Fibroblast of mammary gland (primary cell): ENCODE data around the gene KCTD10.
"Not testable (repeated sequence)": the region's sequence is repeated elsewhere in the genome, so short reads cannot be mapped to it uniquely, and the experiment has no call there.

Experiments
- DNase-seq: peaks from one replicate; pipeline ENCODE4 v3.0.0-alpha.2; 2010; ENCODE audit warnings: low read depth
- H3K4me3 ChIP-seq: 2 replicates; pipeline ENCODE4 v1.5.1; 2011; ENCODE audit warnings: low read depth, mild to moderate bottlenecking, low read length, moderate library complexity; ENCODE audit not compliant: control insufficient read depth
- TF ChIP-seq, protein P1 (sequence below): conservative IDR thresholded peaks from 2 replicates; pipeline ENCODE4 v1.5.1; 2011; ENCODE audit warnings: low read depth, low read length, inconsistent platforms; ENCODE audit not compliant: control insufficient read depth, insufficient read depth

KCTD10 gene

DNA sequence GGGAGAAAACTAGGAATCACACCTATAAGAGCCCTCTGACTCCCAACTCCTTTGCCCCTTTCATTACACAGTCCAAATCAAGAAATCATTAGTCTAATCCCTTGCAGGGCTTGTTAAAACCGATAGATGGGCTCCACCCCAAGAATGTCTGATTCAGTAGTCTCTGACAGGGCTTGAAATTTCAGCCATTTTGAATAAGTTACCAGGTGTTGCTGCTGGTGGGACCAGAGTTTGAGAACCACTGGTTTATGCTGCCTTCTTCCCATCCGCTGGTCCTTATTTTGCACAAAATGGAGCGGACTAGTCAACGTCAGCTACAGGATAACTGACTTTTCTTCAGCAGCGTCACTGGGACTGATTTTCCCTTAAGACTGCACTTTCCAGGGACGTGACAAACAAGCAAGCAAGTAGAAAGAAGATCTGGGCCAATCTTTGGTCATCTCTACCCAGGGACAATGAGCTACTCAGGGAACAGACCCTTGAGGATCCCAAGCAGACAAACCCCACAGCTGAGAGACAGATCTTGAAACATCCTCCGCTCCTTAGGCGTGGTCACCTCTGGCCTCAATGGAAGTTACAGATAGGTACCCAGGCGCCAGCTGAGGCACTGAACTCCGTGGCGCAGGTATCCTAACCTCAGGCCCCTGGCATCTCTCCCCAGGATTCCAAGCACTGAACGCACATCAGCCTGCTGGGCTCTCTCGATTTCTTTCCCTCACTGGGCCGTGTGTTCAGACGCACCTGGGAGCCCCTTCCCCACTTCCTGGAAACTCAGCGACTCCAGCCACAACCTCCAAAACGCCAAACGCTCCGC lies 900 bp downstream of the KCTD10 start:
- DNase-seq, result peak; percentile 39
- TF ChIP-seq, protein P1, sequence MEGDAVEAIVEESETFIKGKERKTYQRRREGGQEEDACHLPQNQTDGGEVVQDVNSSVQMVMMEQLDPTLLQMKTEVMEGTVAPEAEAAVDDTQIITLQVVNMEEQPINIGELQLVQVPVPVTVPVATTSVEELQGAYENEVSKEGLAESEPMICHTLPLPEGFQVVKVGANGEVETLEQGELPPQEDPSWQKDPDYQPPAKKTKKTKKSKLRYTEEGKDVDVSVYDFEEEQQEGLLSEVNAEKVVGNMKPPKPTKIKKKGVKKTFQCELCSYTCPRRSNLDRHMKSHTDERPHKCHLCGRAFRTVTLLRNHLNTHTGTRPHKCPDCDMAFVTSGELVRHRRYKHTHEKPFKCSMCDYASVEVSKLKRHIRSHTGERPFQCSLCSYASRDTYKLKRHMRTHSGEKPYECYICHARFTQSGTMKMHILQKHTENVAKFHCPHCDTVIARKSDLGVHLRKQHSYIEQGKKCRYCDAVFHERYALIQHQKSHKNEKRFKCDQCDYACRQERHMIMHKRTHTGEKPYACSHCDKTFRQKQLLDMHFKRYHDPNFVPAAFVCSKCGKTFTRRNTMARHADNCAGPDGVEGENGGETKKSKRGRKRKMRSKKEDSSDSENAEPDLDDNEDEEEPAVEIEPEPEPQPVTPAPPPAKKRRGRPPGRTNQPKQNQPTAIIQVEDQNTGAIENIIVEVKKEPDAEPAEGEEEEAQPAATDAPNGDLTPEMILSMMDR, result no peak
- H3K4me3 ChIP-seq, result peak overlapping the region; percentile 100

DNA sequence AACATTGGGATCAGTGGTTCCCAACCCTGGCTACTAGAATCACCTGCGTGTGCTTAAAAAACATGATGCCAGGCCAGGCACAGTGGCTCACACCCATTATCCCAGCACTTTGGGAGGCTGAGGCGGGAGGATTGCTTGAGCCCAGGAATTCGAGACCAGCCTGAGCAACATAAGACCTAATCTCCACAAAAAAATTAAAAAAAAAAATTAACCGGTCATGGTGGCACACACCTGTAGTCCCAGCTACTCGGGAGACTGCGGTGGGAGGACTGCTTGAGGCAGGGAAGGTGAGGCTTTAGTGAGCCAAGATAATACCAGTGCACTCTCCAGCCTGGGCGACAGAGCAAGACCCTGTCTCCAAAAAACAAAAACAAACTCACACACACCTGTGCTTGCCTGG lies 2.0 kb downstream of the KCTD10 start:
- TF ChIP-seq, protein P1, result no peak
- no peak for DNase-seq
- H3K4me3 ChIP-seq, result peak overlapping the region; percentile 100

DNA sequence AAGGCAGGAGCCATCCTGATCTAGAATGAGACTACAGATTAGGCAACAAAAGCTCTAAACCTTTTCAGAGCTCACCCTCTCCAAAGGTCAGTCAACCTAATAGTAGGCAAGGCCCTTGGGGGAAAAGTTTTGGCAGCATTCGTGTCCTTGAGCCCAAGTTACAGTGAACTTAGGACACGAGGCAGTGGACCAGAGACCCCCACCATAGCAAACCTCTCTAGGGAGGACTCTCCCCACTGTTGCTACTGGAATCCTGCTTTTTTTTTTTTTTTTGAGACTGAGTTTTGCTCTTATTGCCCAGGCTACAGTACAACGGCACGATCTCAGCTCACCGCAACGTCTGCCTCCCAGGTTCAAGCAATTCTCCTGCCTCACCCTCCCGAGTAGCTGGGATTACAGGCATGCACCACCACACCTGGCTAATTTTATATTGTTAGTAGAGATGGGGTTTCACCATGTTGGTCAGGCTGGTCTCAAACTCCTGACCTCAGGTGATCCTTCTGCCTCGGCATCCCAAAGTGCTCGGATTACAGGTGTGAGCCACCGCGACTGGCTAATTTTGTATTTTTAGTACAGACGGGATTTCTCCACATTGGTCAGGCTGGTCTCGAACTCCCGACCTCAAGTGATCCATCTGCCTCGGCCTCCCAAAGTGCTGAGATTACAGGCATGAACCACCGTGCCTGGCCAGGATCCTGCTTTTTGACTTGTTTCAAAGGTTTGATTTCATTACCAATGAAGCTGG lies 3.4 kb downstream of the KCTD10 start:
- DNase-seq, H3K4me3 ChIP-seq: not testable (repeated sequence)

DNA sequence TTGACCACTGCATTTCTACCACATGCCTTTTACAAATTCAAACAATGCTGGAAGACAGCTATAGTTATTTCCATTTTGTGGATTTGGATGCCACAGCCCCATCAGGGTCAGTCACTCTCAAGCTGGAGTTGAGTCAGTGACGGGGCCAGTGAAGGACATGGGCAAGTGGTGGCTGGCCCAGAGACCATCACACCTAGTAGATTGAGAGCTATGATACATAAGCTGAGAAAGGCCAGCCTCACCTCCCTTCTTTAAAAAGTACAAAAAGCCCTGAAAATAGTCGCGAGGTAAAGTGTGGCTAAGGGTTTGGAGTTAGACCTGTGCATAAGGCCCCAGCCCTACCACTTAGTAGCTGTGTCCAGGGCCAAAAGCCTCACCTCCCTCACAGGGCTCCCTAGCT lies 4.1 kb downstream of the KCTD10 start:
- no peak for DNase-seq
- no peak overlapping the region for H3K4me3 ChIP-seq
- TF ChIP-seq, protein P1, result no peak

DNA sequence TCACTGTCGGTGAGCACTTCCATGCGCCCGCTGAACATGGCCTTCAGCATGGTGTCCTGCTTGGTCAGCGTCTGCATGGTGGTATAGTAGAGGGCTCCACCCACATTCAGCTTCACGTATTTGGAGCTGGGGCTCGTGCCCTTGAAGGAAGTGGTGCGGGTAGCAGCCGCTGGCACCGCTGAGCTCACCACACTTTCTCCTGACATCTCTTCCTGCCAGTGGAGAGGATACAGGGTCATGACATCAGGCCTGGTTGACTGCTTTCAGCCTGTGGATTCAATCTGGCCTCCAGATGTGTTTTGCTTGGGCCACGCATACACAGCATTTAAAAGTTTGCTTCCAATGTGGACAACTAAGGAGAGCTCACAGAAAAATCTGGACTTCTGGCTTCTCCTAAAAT lies 7.6 kb downstream of the KCTD10 start:
- peak; percentile 84 for DNase-seq
- H3K4me3 ChIP-seq, result no peak overlapping the region
- TF ChIP-seq, protein P1, result no peak

DNA sequence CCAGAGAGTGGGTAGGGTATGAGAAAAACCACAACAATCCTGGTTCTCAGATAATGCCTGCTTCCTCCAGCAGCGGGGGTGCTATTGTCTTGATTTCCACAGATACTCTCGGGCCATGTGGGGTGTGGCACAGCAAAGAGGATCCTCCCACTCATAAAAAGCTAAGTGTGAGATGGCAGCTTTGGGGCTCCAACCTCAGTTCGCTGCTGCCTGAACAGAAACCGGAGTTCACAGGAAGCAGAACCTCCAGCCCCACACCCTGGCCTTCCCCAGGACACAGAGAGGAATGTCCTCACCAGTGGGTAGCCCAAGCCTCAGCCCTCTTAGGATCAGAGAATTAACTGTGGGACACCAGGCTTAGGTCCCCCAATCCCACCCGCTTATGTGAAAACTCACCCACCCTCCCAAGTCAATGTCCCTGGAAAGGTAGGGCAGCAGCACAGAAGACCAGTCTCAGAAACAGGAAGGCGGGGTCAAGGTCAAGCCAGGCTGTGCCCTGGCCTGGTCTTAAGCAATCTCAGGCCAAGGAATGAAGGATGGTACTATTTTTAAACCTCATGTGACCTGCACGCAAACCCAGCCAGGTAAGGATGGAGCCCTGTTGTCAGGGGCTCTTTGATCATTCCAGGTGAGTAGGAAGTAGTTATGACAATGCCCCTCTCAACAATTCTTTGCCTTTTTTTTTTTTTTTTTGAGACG lies 9.0 kb downstream of the KCTD10 start:
- no peak overlapping the region for H3K4me3 ChIP-seq
- DNase-seq, result no peak
- TF ChIP-seq, protein P1, result no peak

DNA sequence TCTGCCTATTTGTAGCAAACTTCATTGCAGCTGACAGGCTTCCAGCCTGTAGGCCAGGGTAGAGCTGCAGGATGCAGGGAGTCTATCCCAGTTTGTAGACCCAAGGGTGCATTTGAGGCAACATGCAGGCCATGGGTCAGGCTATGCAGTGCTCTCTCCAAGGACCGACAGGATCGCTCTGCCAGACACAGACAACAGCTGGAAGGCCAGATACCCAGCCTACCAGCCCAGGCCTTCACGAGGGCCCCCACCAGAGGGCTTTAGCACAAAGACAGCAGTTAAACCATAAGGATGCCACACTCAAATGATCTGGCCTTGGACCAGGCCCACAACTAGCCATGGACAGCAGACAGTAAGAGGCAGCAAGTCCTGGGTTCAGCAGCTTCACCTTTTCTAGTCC lies 10.3 kb downstream of the KCTD10 start:
- no peak for DNase-seq
- H3K4me3 ChIP-seq, result no peak overlapping the region
- TF ChIP-seq, protein P1, result no peak
